Brain microvascular endothelial cell (primary cell): ENCODE measurements around the gene WWOX.

Source experiments
- DNase-seq: peaks from one replicate; pipeline ENCODE4 v3.0.0-alpha.2; 2020
- H3K27ac ChIP-seq: fragments of 250-450 bp; sonication (Bioruptor Pico); 2 replicates; pipeline ENCODE4 v1.5.1; 2020; ENCODE audit warnings: mild to moderate bottlenecking, moderate library complexity
- H3K27me3 ChIP-seq: fragments of 250-450 bp; sonication (Bioruptor Pico); replicated peaks from 2 replicates; pipeline ENCODE4 v1.5.1; 2020; ENCODE audit warnings: mild to moderate bottlenecking
- H3K36me3 ChIP-seq: fragments of 250-450 bp; sonication (Bioruptor Pico); replicated peaks from 2 replicates; pipeline ENCODE4 v1.5.1; 2020; ENCODE audit warnings: mild to moderate bottlenecking
- H3K4me3 ChIP-seq: 2 replicates; pipeline ENCODE4 v1.5.1; 2011; ENCODE audit warnings: low read depth, mild to moderate bottlenecking, control low read depth, low read length, moderate library complexity
- CTCF ChIP-seq: IDR thresholded peaks from 2 replicates; pipeline ENCODE4 v1.5.1; 2011; ENCODE audit warnings: low read depth, mild to moderate bottlenecking, moderate library complexity, low read length, control low read depth, inconsistent platforms; ENCODE audit errors: missing control alignments
- in situ Hi-C: cut with HindIII; loops from 2 replicates; pipeline ENCODE4 v1.10.0; 2017; ENCODE audit warnings: low sequenced_read_pairs, low pct_ligation_motif_present

The WWOX gene

GRCh38 chr16:78543023-78543422 lies 443.6 kb downstream of the WWOX start:
- H3K27me3 ChIP-seq: no peaks in the 10 kb centered on the region
- no peak for DNase-seq
- no peak for TF ChIP-seq CTCF
- H3K36me3 ChIP-seq: no peaks in the 10 kb centered on the region
- in situ Hi-C loops: no loop called here
- no peak overlapping the region for H3K4me3 ChIP-seq
- H3K27ac ChIP-seq: no peak overlapping the region

DNA sequence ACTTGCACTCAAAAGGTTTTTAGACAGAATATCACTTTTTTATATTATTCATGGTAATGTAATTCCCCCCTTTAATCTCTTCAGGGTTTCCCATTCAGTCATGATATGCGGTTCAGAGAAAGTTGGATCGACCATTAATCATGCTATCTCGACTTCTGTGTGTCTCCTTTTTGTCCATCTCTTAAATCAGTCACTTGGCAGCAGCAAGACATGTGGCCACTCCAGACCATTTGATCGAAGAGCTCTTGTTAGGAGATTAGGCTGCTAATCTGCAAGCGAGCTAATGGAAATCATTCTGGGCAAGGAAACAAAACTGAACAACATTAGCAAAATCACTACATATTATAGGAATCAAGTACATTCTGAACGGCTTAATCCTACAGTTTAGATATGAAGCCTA lies 449.9 kb downstream of the WWOX start:
- TF ChIP-seq CTCF: no peak
- Histone ChIP-seq H3K4me3 (no peak overlapping the region), H3K36me3 (no peaks in the 10 kb centered on the region), H3K27me3 (no peaks in the 10 kb centered on the region), H3K27ac (no peak overlapping the region)
- no peak for DNase-seq
- in situ Hi-C loops: no loop called here

GRCh38 chr16:78551487-78552085 lies 452.1 kb downstream of the WWOX start:
- in situ Hi-C loops: no loop called here
- no peak for TF ChIP-seq CTCF
- no peak overlapping the region for H3K4me3 ChIP-seq
- no peaks in the 10 kb centered on the region for H3K36me3 ChIP-seq
- no peak overlapping the region for H3K27ac ChIP-seq
- H3K27me3 ChIP-seq: no peaks in the 10 kb centered on the region
- DNase-seq: no peak

GRCh38 chr16:78552106-78552675 lies 452.7 kb downstream of the WWOX start:
- no peak overlapping the region for H3K4me3 ChIP-seq
- DNase-seq: no peak
- no peaks in the 10 kb centered on the region for H3K27me3 ChIP-seq
- no peaks in the 10 kb centered on the region for H3K36me3 ChIP-seq
- in situ Hi-C loops: no loop called here
- no peak for TF ChIP-seq CTCF
- no peak overlapping the region for H3K27ac ChIP-seq

DNA sequence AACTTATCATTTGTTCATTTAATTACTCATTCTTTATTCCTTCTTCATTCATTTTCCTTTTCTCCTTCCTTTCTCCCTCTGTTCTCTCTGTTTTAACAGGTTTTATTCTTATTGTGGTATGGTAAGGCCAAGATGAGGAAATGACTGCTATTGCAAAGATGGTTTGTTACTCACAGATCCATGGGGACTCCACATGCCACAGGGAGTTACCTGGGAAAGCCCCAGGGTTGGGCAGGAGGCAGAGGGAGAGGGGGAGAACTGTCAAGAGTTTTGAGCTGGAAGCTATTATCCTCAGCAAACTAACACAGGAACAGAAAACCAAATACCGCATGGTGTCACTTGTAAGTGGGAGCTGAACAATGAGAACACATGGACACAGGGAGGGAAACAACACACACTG lies 453.3 kb downstream of the WWOX start:
- Histone ChIP-seq H3K36me3 (no peaks in the 10 kb centered on the region), H3K27me3 (no peaks in the 10 kb centered on the region), H3K27ac (no peak overlapping the region), H3K4me3 (no peak overlapping the region)
- TF ChIP-seq CTCF: no peak
- DNase-seq: no peak
- in situ Hi-C loops: no loop called here
